ENCODE results near the gene FTCDNL1.

- TF ChIP-seq FOXJ2 (tag; IDR thresholded peaks at IDR 0.05) (no peak), MAZ (CRISPR knock-in tag; conservative IDR thresholded peaks at IDR 0.05 in 1 of 2, IDR thresholded peaks at IDR 0.05 in 1 of 2) (no peak), POLR2AphosphoS5 (IDR thresholded peaks at IDR 0.05; ENCODE audit: control insufficient read depth, insufficient read depth, low read depth, low read length) (no peak)
These were observed 33.0 kb downstream of the FTCDNL1 start for GRCh38 chr2:199818026-199818425.

Measured in K562 (cell line).